ENCODE data around the gene FXN.

DNA sequence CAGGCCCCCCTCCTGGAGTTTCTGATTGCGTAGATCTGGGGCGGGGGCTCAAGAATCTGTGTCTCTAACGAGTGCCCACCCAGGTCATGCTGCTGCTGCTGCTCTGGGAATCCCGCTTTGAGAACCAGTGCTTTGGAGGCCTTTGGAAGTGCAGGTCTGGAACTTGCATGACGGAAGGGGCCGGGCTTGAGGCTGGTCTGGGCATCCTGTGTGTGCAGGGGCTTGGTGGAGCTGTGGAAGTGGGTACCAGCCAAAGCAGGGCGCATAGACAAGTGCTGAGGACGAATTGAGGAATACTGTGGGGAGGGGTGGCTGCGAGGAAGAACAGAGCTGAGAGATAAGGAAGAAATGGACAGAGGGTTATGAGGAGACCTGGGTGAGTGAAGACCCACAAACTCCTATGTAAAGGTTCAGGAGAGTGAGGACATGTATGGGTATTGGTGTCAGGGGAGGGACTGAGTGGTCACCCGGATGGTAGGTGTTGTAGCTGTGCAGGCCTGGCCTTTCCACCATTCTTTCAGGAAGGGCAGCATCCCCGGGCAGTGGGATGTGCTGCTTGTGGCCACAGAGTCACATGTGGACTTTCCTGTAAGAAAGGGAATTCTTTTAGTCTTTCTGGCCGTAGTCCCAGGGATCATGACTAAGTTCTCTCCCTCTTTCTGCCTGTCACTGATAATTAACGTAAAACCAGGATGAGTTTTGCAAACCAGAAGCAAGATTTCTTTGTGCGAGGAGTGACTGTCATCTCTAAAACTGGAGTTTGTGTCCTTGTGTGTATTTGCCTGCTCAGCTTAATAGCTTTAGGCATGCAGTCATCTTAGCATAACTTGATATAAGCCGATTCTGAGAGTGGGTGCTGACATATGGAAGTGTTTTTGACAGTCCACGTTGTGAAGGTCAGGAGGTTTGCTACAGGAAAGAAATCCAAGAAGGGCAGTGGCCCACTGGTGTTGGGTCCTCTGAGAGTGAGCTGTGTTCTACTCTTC lies 95.2 kb downstream of the FXN start:
- TF ChIP-seq, protein P1, sequence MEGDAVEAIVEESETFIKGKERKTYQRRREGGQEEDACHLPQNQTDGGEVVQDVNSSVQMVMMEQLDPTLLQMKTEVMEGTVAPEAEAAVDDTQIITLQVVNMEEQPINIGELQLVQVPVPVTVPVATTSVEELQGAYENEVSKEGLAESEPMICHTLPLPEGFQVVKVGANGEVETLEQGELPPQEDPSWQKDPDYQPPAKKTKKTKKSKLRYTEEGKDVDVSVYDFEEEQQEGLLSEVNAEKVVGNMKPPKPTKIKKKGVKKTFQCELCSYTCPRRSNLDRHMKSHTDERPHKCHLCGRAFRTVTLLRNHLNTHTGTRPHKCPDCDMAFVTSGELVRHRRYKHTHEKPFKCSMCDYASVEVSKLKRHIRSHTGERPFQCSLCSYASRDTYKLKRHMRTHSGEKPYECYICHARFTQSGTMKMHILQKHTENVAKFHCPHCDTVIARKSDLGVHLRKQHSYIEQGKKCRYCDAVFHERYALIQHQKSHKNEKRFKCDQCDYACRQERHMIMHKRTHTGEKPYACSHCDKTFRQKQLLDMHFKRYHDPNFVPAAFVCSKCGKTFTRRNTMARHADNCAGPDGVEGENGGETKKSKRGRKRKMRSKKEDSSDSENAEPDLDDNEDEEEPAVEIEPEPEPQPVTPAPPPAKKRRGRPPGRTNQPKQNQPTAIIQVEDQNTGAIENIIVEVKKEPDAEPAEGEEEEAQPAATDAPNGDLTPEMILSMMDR (IDR thresholded peaks at IDR 0.05; ENCODE audit: low read length) = no peak
- no peak for TF ChIP-seq EZH2 (IDR thresholded peaks at IDR 0.05; ENCODE audit: borderline replicate concordance, low read length)
